Gastroesophageal sphincter (tissue), 4 donors: ENCODE results near the gene EPHA4. TPM values are rescaled to one million over a fixed set of nuclear protein-coding genes. Genes with fewer than 3 reads are reported as not detected.

ENCODE experiments used
- ATAC-seq: fragments of 150-250 bp; one replicate; pipeline ENCODE4 v1.9.1; 2016; ENCODE audit warnings: mild to moderate bottlenecking, moderate library complexity
- H3K27ac ChIP-seq, 4 donors: fragments of 200-600 bp; sonication (generic) in 3 of 4; 1 replicate in 3 of 4; 2 replicates in 1 of 4; pipeline ENCODE4 v1.5.1; 2016 to 2019
- H3K27me3 ChIP-seq: fragments of 200-600 bp; sonication (generic); one replicate; pipeline ENCODE4 v1.5.1; 2019
- H3K36me3 ChIP-seq, 2 donors: fragments of 200-600 bp; sonication (generic); one replicate each; pipeline ENCODE4 v1.5.1; 2019; ENCODE audit warnings: control low read depth in 1 of 2
- H3K4me1 ChIP-seq, 3 donors: fragments of 200-600 bp; sonication (generic); 1 replicate in 2 of 3; 2 replicates in 1 of 3; pipeline ENCODE4 v1.5.1; 2016 to 2019; ENCODE audit warnings: control low read depth in 2 of 3
- H3K4me3 ChIP-seq, 2 donors: fragments of 200-600 bp; sonication (generic); one replicate each; pipeline ENCODE4 v1.5.1; 2019; ENCODE audit warnings: mild to moderate bottlenecking in 1 of 2, moderate library complexity in 1 of 2
- H3K9me3 ChIP-seq, 3 donors: fragments of 200-600 bp; sonication (generic); one replicate each; pipeline ENCODE4 v1.5.1; 2017 to 2019; ENCODE audit warnings: control low read depth in 2 of 3
- EP300 ChIP-seq: sonication (generic); formaldehyde crosslinking; IDR thresholded peaks from one replicate; pipeline ENCODE4 v1.6.1; 2017; ENCODE audit warnings: antibody characterized with exemption, mild to moderate bottlenecking
- POLR2A ChIP-seq, 2 donors: fragments of 450-650 bp; IDR thresholded peaks; one replicate each; pipeline ENCODE4 v1.6.1; 2017; ENCODE audit warnings: antibody characterized with exemption in 2 of 2, mild to moderate bottlenecking in 2 of 2, moderate library complexity in 1 of 2
- POLR2AphosphoS5 ChIP-seq: sonication (generic); formaldehyde crosslinking; IDR thresholded peaks from one replicate; pipeline ENCODE4 v1.6.1; 2017; ENCODE audit warnings: antibody characterized with exemption
- WGBS, 2 donors: methylation state at CpG; one replicate each; pipeline ENCODE4 v1.1.5; 2018; ENCODE audit warnings: low coverage in 1 of 2; 5-methylcytosine and 5-hydroxymethylcytosine counted together
- total RNA-seq, 4 donors: library from RNA; depleted of rRNA; stranded (reverse); fragments of >200 nt; gene quantifications; one replicate each; pipeline ENCODE4 v1.1.0, GENCODE V29; 2016
- TF ChIP-seq, protein P1 (sequence below), 4 experiments: fragments of 200-600 bp in 2 of 4; fragments of 450-650 bp in 2 of 4; sonication (generic) in 1 of 4; IDR thresholded peaks; one replicate each; pipeline ENCODE4 v1.5.1; 2017 to 2019; ENCODE audit warnings: antibody characterized with exemption in 4 of 4, mild to moderate bottlenecking in 2 of 4, moderate library complexity in 2 of 4

Gene EPHA4
- total RNA-seq, 4 donors from 2014 or later, result 21.3 to 41.2 (median 31.6) TPM

DNA sequence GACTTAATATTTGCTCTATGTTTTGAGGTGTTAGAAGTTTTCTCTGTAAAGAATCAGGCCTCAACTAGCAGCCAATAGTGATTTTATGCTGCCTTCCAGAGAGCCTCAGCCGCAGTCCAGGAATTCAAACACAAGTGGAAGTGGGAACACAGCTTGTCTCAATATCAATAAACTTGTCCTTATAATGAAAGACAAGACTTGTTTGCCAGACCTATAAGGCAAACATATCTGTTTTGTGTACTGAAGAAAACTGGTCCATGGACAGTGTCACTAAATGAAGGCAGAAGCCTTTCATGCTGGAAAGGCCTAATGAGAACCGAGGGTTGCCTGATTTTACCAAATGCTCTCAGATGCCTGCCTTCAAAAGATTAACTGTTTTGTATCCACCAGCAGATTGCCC lies 182.2 kb downstream of the EPHA4 start:
- no peak for TF ChIP-seq POLR2AphosphoS5
- TF ChIP-seq EP300, result no peak
- TF ChIP-seq POLR2A (IDR thresholded peaks at IDR 0.05), result no peak
- TF ChIP-seq, protein P1, sequence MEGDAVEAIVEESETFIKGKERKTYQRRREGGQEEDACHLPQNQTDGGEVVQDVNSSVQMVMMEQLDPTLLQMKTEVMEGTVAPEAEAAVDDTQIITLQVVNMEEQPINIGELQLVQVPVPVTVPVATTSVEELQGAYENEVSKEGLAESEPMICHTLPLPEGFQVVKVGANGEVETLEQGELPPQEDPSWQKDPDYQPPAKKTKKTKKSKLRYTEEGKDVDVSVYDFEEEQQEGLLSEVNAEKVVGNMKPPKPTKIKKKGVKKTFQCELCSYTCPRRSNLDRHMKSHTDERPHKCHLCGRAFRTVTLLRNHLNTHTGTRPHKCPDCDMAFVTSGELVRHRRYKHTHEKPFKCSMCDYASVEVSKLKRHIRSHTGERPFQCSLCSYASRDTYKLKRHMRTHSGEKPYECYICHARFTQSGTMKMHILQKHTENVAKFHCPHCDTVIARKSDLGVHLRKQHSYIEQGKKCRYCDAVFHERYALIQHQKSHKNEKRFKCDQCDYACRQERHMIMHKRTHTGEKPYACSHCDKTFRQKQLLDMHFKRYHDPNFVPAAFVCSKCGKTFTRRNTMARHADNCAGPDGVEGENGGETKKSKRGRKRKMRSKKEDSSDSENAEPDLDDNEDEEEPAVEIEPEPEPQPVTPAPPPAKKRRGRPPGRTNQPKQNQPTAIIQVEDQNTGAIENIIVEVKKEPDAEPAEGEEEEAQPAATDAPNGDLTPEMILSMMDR (IDR thresholded peaks at IDR 0.05), result no peak
- no peaks in the 10 kb centered on the region for H3K4me1 ChIP-seq
- H3K4me3 ChIP-seq, result no peak overlapping the region
- no peak overlapping the region for H3K27ac ChIP-seq
- no peaks in the 10 kb centered on the region for H3K9me3 ChIP-seq
- no peaks in the 10 kb centered on the region for H3K27me3 ChIP-seq
- no peaks in the 10 kb centered on the region for H3K36me3 ChIP-seq
- WGBS, 2 donors, result 83 to 92% methylated on average over 2 of the region's 2 CpGs
- no peak for ATAC-seq

DNA sequence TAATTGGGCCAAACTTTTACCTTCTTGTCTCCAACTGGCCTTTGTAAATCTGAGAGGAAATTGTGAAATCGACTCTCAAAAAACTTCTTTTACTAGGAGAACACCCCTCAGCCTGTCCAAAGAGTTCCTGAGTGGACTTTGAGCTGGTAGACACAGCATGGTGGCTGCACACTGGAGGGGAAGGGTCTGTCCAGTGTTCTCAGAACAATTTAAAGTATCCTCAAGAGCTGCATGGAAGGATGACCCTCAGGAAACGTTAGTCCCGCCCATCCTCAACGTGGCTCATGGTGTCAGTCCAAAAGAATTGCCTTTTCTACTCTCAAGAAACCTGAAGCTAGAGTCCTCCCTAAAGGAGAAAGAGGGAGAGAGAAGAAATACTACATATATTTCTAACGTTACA lies 182.7 kb downstream of the EPHA4 start:
- Histone ChIP-seq H3K4me3 (no peak overlapping the region), H3K9me3 (no peaks in the 10 kb centered on the region), H3K36me3 (no peaks in the 10 kb centered on the region), H3K27me3 (no peaks in the 10 kb centered on the region), H3K4me1 (no peaks in the 10 kb centered on the region), H3K27ac (no peak overlapping the region)
- ATAC-seq, result no peak
- WGBS, 2 donors, result 67 to 72% methylated on average over 3 to 5 of the region's 5 CpGs
- no peak for TF ChIP-seq EP300
- no peak for TF ChIP-seq POLR2A (IDR thresholded peaks at IDR 0.05)
- no peak for TF ChIP-seq POLR2AphosphoS5
- TF ChIP-seq, protein P1 (IDR thresholded peaks at IDR 0.05), result no peak

DNA sequence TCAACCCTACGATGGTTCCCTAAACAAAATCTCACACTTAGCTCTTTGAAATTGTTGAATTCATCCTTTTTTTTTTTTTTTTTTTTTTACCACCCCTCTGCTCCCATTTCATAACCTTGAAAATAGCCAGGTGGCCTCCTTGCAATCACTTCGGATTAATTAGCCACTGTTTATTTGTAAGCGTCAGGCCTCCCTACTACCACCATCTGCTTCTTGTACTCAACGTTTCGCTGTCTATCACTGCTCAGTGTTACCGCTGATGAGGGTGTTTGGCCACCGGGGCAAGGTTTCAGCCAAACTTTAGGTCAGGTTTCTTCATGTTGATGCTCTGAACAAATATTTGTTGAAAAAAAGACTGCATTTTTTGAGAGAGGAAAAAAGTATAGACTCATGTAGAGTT lies 183.2 kb downstream of the EPHA4 start:
- WGBS, 2 donors, result 86 to 89% methylated on average over 2 to 7 of the region's 7 CpGs
- no peak overlapping the region for H3K27ac ChIP-seq
- H3K4me1 ChIP-seq, result no peaks in the 10 kb centered on the region
- no peaks in the 10 kb centered on the region for H3K36me3 ChIP-seq
- TF ChIP-seq, protein P1 (IDR thresholded peaks at IDR 0.05), result no peak
- no peak for TF ChIP-seq POLR2A (IDR thresholded peaks at IDR 0.05)
- TF ChIP-seq POLR2AphosphoS5, result no peak
- TF ChIP-seq EP300, result no peak
- H3K27me3 ChIP-seq, result no peaks in the 10 kb centered on the region
- no peak for ATAC-seq
- no peak overlapping the region for H3K4me3 ChIP-seq
- no peaks in the 10 kb centered on the region for H3K9me3 ChIP-seq

DNA sequence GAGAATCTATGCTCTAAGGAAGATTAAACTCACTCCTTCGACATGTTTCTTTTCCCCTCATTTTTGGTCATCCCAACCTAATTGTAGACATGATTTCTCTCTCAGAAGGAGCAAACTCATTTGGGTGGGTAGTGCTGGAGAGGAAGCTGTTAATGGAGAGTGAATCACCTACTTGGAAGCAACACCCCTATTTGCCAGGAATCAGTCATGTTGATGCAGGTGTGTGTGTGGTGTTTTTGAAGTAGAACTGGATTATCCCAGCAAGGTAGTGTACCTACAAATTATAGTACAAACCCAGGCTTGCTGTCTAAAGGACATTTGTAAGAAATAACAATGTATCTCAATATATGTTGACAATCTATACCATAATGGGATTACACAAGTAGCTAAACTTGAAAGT lies 186.4 kb downstream of the EPHA4 start:
- Histone ChIP-seq H3K27me3 (no peaks in the 10 kb centered on the region), H3K4me1 (no peaks in the 10 kb centered on the region), H3K4me3 (no peak overlapping the region), H3K9me3 (no peaks in the 10 kb centered on the region), H3K36me3 (no peaks in the 10 kb centered on the region), H3K27ac (no peak overlapping the region)
- no peak for ATAC-seq
- WGBS, 2 donors, result 100% methylated on average over 1 of the region's 1 CpG
- TF ChIP-seq, protein P1 (IDR thresholded peaks at IDR 0.05), result no peak
- TF ChIP-seq POLR2AphosphoS5 (no peak), EP300 (no peak)

DNA sequence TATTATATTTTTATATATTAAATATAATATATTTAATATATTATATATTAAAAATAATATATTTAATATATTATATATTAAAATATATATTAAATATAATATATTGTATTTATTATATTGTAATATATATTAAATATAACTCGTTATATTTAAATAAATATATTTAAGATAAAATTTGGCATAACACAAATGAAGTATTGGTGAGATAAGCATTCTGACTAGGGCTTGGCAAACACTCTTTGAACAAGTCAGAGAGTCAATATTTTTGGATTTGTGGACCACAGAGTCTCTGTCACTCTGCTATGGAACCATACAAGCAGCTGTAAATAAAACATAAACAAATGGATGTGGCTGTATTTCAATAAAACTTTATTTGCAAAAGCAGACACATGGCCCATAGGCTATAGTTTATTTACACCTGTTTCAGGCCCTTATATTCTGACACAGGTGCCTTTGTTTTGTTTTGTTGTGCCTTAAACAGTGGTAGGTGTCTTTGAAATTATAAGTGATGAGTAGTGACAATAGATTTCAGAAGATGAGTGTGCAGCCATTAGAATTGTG lies 190.1 kb downstream of the EPHA4 start:
- 88% methylated on average over 1 of the region's 1 CpG; no CpG with 5 or more reads in 1 of the 2 donors for WGBS, 2 donors
- Histone ChIP-seq H3K4me3 (no peak overlapping the region), H3K9me3 (no peaks in the 10 kb centered on the region), H3K27ac (no peak overlapping the region), H3K4me1 (no peaks in the 10 kb centered on the region), H3K36me3 (no peaks in the 10 kb centered on the region), H3K27me3 (no peaks in the 10 kb centered on the region)
- ATAC-seq, result no peak
- TF ChIP-seq EP300, result no peak
